Stimulated activated CD4-positive, alpha-beta T cell treated with anti-CD3 and anti-CD28 coated beads, Interleukin-15, amount 100 ng/mL, for 1 hour (primary cell): ENCODE data around the gene ITGA1.

ENCODE experiments used
- DNase-seq, 2 donors: peaks; one replicate each; pipeline ENCODE4 v3.0.0-alpha.2; 2020; ENCODE audit warnings: low read depth in 1 of 2, low spot score in 1 of 2

ITGA1 gene

GRCh38 chr5:52771343-52772039 is 16.2 kb upstream of the ITGA1 start:
- DNase-seq, result peak in 1 of 2 donors; percentile 5

- DNase-seq, result no peak
These were observed 15.0 kb upstream of the ITGA1 start for GRCh38 chr5:52772668-52773067.

GRCh38 chr5:52773342-52773741 is 14.4 kb upstream of the ITGA1 start:
- DNase-seq, result no peak

GRCh38 chr5:52774005-52774410 is 13.7 kb upstream of the ITGA1 start:
- no peak for DNase-seq

- DNase-seq, result no peak
These were observed 11.6 kb upstream of the ITGA1 start for GRCh38 chr5:52776116-52776515.

- DNase-seq, result no peak
These were observed 10.5 kb upstream of the ITGA1 start for GRCh38 chr5:52777186-52777585.

- DNase-seq, result no peak
These were observed 8.9 kb upstream of the ITGA1 start for GRCh38 chr5:52778781-52779180.

GRCh38 chr5:52779213-52779612 is 8.5 kb upstream of the ITGA1 start:
- no peak for DNase-seq

GRCh38 chr5:52783226-52783959 is 4.3 kb upstream of the ITGA1 start:
- no peak for DNase-seq

GRCh38 chr5:52784737-52785136 is 3.0 kb upstream of the ITGA1 start:
- no peak for DNase-seq

- no peak for DNase-seq
These were observed 1.3 kb upstream of the ITGA1 start for GRCh38 chr5:52786391-52786790.

- DNase-seq, result no peak
These were observed 642 bp upstream of the ITGA1 start for GRCh38 chr5:52786949-52787599.

- DNase-seq, result no peak
These were observed 747 bp downstream of the ITGA1 start for GRCh38 chr5:52788505-52788821.

- no peak for DNase-seq
These were observed 1.7 kb downstream of the ITGA1 start for GRCh38 chr5:52789378-52789777.

GRCh38 chr5:52789851-52790250 is 2.1 kb downstream of the ITGA1 start:
- no peak for DNase-seq

- no peak for DNase-seq
These were observed 3.6 kb downstream of the ITGA1 start for GRCh38 chr5:52791366-52791765.

- DNase-seq, result no peak
These were observed 6.8 kb downstream of the ITGA1 start for GRCh38 chr5:52794519-52794918.

- DNase-seq, result no peak
These were observed 8.3 kb downstream of the ITGA1 start for GRCh38 chr5:52796031-52796430.

- DNase-seq, result no peak
These were observed 8.9 kb downstream of the ITGA1 start for GRCh38 chr5:52796516-52797103.

- DNase-seq, result no peak
These were observed 11.2 kb downstream of the ITGA1 start for GRCh38 chr5:52798938-52799337.

GRCh38 chr5:52799358-52799982 is 11.8 kb downstream of the ITGA1 start:
- DNase-seq, result peak in 1 of 2 donors; percentile 8

- peak; percentile 89 to 94 for DNase-seq
These were observed 12.3 kb downstream of the ITGA1 start for GRCh38 chr5:52799983-52800393.
